Neutrophil (primary cell): ENCODE measurements around the gene MEG3.

Experiments
- H3K27ac ChIP-seq: fragments of 200-600 bp; sonication (generic); 2 replicates; pipeline ENCODE4 v1.5.1; 2016; ENCODE audit warnings: mild to moderate bottlenecking, moderate library complexity
- H3K27me3 ChIP-seq: fragments of 200-600 bp; sonication (generic); 2 replicates; pipeline ENCODE4 v1.6.0; 2016; ENCODE audit warnings: mild to moderate bottlenecking
- H3K36me3 ChIP-seq: fragments of 200-600 bp; sonication (generic); 2 replicates; pipeline ENCODE4 v1.5.1; 2017
- H3K4me1 ChIP-seq, 2 experiments: fragments of 200-600 bp in 1 of 2; sonication (generic) in 1 of 2; 1 replicate in 1 of 2; 2 replicates in 1 of 2; pipeline versions ENCODE4 v1.5.1 to v1.6.1; 2013 to 2016; ENCODE audit warnings: low read depth in 1 of 2, low read length in 1 of 2, mild to moderate bottlenecking in 1 of 2, moderate library complexity in 1 of 2; ENCODE audit not compliant: control insufficient read depth in 1 of 2, insufficient read depth in 1 of 2
- H3K4me3 ChIP-seq, 2 experiments: fragments of 200-600 bp in 1 of 2; sonication (generic) in 1 of 2; 1 replicate in 1 of 2; 2 replicates in 1 of 2; pipeline ENCODE4 v1.5.1; 2013 to 2016; ENCODE audit warnings: low read depth in 1 of 2, low read length in 1 of 2, mild to moderate bottlenecking in 1 of 2, moderate library complexity in 1 of 2
- H3K9me3 ChIP-seq: fragments of 200-600 bp; sonication (generic); 2 replicates; pipeline ENCODE4 v1.5.1; 2016
- TF ChIP-seq, protein P1 (sequence below): fragments of 200-600 bp; sonication (generic); IDR thresholded peaks from 2 replicates; pipeline ENCODE4 v1.5.1; 2016; ENCODE audit warnings: antibody characterized with exemption

The MEG3 gene

DNA sequence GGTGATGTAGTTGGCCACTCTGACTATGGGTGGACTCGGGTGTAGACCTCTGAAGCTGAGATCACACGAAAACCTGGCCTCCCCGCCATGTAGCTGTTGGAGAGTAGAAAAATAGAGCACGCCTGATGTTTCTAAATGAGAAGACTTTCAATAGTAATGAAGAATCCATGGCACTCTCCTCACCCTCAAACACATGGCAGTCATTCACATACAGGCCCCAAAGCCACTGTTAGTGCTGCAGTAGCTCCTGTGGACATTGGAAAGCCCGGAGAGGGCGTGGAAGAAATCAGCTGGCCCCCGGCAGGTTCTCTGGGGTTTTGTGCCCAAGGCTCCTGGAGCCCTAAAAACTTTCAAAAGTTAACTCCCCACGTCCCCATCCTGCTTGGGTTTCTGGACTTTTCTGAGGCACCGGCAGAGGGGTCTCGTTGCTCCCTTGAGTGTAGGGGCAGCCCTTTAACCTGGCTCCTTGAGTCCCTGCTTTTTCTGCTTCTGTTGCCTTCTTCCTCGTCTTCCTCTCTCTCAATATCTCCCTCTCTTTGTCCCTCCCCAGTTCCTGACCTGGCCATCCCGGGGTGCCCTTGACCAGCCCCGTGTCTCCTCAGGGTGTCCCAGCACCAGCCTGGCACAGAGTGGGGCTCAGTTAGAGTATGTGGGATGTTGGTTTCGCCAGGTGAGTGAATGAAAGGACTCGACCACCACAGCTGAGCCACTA is 8.3 kb downstream of the MEG3 start:
- no peaks in the 10 kb centered on the region for H3K9me3 ChIP-seq
- no peak overlapping the region for H3K27ac ChIP-seq
- H3K4me3 ChIP-seq = no peak overlapping the region
- no peaks in the 10 kb centered on the region for H3K36me3 ChIP-seq
- H3K27me3 ChIP-seq = peaks cover 6% of the 10 kb centered on the region
- TF ChIP-seq, protein P1, sequence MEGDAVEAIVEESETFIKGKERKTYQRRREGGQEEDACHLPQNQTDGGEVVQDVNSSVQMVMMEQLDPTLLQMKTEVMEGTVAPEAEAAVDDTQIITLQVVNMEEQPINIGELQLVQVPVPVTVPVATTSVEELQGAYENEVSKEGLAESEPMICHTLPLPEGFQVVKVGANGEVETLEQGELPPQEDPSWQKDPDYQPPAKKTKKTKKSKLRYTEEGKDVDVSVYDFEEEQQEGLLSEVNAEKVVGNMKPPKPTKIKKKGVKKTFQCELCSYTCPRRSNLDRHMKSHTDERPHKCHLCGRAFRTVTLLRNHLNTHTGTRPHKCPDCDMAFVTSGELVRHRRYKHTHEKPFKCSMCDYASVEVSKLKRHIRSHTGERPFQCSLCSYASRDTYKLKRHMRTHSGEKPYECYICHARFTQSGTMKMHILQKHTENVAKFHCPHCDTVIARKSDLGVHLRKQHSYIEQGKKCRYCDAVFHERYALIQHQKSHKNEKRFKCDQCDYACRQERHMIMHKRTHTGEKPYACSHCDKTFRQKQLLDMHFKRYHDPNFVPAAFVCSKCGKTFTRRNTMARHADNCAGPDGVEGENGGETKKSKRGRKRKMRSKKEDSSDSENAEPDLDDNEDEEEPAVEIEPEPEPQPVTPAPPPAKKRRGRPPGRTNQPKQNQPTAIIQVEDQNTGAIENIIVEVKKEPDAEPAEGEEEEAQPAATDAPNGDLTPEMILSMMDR = no peak
- no peaks in the 10 kb centered on the region for H3K4me1 ChIP-seq

DNA sequence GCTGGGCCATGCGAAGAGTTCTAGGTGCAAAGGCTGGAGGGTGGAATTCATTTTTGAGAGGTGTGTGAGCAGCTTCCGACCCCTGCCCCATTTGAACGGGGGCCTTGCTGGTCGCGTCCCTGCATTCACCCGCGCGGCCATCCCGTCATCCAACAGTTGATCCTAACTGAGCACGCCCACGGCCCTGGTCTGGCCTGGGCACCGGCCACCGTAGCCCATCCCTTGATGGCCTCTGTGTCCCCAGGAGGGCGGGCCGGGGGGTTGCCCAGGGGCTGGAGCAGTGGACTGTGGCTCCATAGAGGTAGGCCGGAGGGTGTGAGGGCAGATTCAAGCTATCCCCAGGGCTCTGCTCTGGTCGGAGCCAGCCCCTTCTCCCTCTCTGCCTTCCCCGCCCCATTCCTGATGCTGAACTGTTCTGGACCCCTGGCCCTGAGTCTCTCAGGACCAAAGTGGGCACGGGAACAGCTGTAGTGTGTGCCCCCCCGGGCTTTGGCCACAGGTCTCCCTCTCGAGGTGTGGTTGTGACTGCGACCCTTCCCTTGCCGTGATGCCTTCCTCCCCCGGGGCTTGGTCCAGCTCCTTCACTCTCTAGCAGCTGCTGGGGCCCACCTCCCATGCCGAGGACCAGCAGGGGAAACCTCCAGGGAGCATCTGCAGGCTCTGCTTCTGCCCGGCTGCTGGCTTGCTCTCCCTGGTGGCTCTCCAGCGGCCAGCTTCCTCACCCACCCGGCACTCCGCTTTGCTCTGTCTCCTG is 9.1 kb downstream of the MEG3 start:
- H3K27ac ChIP-seq = no peak overlapping the region
- no peaks in the 10 kb centered on the region for H3K36me3 ChIP-seq
- TF ChIP-seq, protein P1 = no peak

DNA sequence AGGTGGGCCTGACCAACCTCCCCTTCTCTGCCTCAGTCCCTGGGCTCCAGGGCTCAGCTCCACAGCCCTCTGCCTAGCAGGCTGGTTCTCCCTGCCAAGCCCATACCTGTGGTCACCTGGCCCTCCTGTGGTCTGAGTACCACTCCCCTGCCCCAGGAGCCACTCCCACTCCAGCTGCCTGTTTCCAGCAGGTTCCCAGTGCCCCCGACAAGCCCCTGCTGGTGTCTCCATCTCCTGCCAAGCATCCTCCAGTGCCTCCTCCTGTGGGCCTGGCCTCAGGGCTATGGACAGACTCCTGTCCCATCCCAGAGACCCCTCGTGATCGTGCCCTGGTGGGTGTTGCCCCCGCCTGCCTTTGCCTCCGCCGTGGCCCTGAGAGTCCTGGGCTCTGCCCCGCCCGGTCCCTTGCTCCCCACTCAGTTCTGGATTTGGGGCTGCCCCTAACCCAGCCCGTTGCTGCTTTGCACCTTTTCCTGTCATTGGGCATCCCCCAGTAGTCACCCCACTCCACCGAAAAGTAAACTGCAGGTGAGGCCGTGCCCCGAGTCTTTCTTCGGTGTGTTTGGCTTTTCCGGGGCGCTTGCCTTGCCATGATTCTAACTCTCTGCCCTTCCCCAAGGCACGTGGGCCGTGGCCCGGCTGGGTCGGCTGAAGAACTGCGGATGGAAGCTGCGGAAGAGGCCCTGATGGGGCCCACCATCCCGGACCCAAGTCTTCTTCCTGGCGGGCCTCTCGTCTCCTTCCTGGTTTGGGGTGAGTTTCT is 9.8 kb downstream of the MEG3 start:
- no peaks in the 10 kb centered on the region for H3K9me3 ChIP-seq
- H3K27ac ChIP-seq = no peak overlapping the region
- no peaks in the 10 kb centered on the region for H3K36me3 ChIP-seq
- no peak overlapping the region for H3K4me3 ChIP-seq
- TF ChIP-seq, protein P1 = no peak
- no peaks in the 10 kb centered on the region for H3K4me1 ChIP-seq
- no peaks in the 10 kb centered on the region for H3K27me3 ChIP-seq

More for the DNA sequence above, 9.1 kb downstream of the MEG3 start:
- no peaks in the 10 kb centered on the region for H3K4me1 ChIP-seq
- H3K4me3 ChIP-seq = no peak overlapping the region
- H3K9me3 ChIP-seq = no peaks in the 10 kb centered on the region
- H3K27me3 ChIP-seq = peaks cover under 1% of the 10 kb centered on the region

DNA sequence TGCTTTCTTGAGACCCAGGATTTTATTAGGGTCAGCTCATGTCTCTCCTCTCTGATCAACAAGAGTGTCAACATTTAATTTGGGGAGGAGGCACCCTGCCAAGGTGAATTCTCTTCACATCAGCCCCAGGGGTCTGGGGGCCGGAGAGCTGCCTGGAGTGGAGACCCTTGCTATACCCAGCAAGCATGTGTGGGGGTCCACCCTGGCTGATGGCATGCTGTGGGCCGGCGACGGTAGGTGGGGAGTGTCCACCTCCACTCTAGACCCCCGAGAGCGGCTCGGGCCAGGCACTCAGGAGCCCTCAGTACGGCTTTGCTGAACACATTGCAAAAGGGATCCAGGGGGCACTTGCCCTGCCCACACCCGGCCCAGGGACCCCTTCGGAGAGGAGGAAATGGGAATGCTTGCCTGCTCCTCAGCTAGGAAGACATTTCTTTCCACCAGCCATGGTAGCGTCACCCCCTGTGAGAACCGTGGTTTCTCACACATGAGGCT is 10.4 kb downstream of the MEG3 start:
- Histone ChIP-seq H3K9me3 (no peaks in the 10 kb centered on the region), H3K27ac (no peak overlapping the region), H3K4me3 (no peak overlapping the region), H3K4me1 (peaks cover 3% of the 10 kb centered on the region in 2 experiments), H3K27me3 (no peaks in the 10 kb centered on the region), H3K36me3 (no peaks in the 10 kb centered on the region)
- TF ChIP-seq, protein P1 = no peak

DNA sequence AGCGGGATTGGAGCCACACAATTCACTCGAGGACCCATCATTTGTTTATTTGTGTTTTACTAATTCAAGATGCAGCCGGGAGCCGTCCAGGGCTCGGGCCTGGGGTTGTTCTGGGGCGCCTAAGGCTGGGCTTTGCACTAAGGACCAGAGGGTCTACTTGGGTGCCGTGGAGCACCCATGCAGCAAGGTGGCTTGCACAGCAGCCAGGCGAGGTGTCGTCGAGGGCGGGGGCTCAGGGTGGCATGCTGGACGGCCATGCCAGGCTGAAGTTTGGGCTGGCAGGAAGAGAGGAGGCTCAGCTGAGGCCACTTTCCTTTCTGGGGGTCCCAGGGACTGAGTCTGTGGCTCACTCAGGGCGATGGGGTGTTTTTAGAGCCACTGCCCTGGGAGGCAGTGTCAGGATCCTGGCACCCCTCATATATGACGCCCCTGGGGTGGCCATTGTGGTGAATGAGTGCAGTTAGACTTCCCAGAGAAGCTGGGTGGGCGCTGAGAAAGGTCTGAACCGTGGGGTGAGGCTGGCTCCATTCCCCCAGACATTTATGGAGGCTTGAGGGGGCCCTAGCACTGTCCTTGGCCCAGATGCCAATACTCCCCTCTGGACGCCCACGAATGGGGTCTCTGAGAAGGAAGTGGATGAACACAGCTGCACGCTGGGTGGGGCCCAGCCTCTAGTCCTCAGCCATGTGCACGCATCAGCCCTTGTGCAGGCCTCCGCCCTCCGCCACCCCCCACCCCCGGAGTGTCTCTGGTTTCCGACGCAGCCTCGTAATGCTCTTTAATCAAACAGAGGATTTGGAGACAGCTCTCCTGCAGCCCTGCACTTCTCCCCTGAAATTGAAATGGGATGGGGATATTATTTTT is 11.3 kb downstream of the MEG3 start:
- peaks cover 12% of the 10 kb centered on the region in 2 experiments for H3K4me1 ChIP-seq
- H3K36me3 ChIP-seq = no peaks in the 10 kb centered on the region

More for the DNA sequence above, 11.3 kb downstream of the MEG3 start:
- TF ChIP-seq, protein P1 = no peak
- Histone ChIP-seq H3K27me3 (no peaks in the 10 kb centered on the region), H3K9me3 (no peaks in the 10 kb centered on the region), H3K4me3 (no peak overlapping the region), H3K27ac (no peak overlapping the region)
